ENCODE results near the gene SEMA4D. TPM values are rescaled to one million over a fixed set of nuclear protein-coding genes. Genes with fewer than 3 reads are reported as not detected.

The SEMA4D gene
- total and polyA plus RNA-seq, 7 donors, result 1.4 to 35.1 (median 4.6) TPM

- WGBS, 2 donors, result 92 to 94% methylated on average over 4 of the region's 4 CpGs
- TF ChIP-seq POLR2AphosphoS5 (IDR thresholded peaks at IDR 0.05) (no peak), EP300 (IDR thresholded peaks at IDR 0.05) (no peak), CTCF (IDR thresholded peaks at IDR 0.05) (no peak)
- Histone ChIP-seq H3K4me1 (no peaks in the 10 kb centered on the region), H3K4me3 (no peak overlapping the region), H3K36me3 (no peaks in the 10 kb centered on the region), H3K27me3 (no peaks in the 10 kb centered on the region), H3K27ac (no peak overlapping the region), H3K9me3 (no peaks in the 10 kb centered on the region)
- intact Hi-C loops (cut with DNase I), result no loop called here
- peak; percentile 57 for DNase-seq
Measured at GRCh38 chr9:89413963-89414638, 83.8 kb downstream of the SEMA4D start.

DNA sequence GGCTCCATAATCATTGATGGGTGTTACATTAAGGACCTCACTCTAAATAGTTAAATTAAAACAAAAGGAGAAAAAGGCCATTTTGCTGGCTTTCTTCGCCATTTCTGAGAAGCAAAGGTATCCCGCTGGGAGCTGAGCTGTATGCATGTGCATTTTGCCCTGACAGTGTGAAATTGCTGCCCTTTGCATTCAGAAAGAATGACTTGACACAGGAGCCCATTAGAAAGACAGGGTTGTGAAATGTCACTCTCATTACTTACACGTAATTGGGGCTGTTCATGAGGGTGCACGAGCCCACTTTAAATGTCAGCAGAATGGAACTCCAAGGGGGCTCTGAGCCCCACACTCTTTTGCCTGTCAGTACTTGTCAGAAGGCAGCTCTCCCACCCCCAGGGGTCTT is 85.0 kb downstream of the SEMA4D start:
- Histone ChIP-seq H3K27me3 (no peaks in the 10 kb centered on the region), H3K4me1 (no peaks in the 10 kb centered on the region), H3K36me3 (no peaks in the 10 kb centered on the region), H3K27ac (no peak overlapping the region), H3K9me3 (no peaks in the 10 kb centered on the region), H3K4me3 (no peak overlapping the region)
- no peak for TF ChIP-seq EP300 (IDR thresholded peaks at IDR 0.05)
- no peak for TF ChIP-seq POLR2A (IDR thresholded peaks at IDR 0.05)
- TF ChIP-seq POLR2AphosphoS5 (IDR thresholded peaks at IDR 0.05), result no peak
- TF ChIP-seq CTCF (IDR thresholded peaks at IDR 0.05), result no peak
- intact Hi-C loops (cut with DNase I), result no loop called here
- no peak for DNase-seq
- 88 to 91% methylated on average over 4 of the region's 4 CpGs for WGBS, 2 donors

- Histone ChIP-seq H3K27me3 (no peaks in the 10 kb centered on the region), H3K4me1 (no peaks in the 10 kb centered on the region), H3K9me3 (no peaks in the 10 kb centered on the region), H3K4me3 (no peak overlapping the region), H3K36me3 (no peaks in the 10 kb centered on the region), H3K27ac (no peak overlapping the region)
- TF ChIP-seq CTCF (IDR thresholded peaks at IDR 0.05) (no peak), POLR2A (IDR thresholded peaks at IDR 0.05) (no peak), EP300 (IDR thresholded peaks at IDR 0.05) (no peak), POLR2AphosphoS5 (IDR thresholded peaks at IDR 0.05) (no peak)
- 91 to 93% methylated on average over 5 of the region's 5 CpGs for WGBS, 2 donors
- intact Hi-C loops (cut with DNase I), result no loop called here
- DNase-seq, result no peak
Measured at GRCh38 chr9:89412541-89412940, 85.4 kb downstream of the SEMA4D start.

- no peaks in the 10 kb centered on the region for H3K4me1 ChIP-seq
- intact Hi-C loops (cut with DNase I), result no loop called here
Measured at GRCh38 chr9:89411759-89412158, 86.2 kb downstream of the SEMA4D start.

More at GRCh38 chr9:89411759-89412158, 86.2 kb downstream of the SEMA4D start:
- DNase-seq, result no peak
- Histone ChIP-seq H3K9me3 (peaks cover 0 to 5% (median 0%) of the 10 kb centered on the region in 4 donors), H3K4me3 (no peak overlapping the region), H3K27ac (no peak overlapping the region), H3K36me3 (no peaks in the 10 kb centered on the region), H3K27me3 (no peaks in the 10 kb centered on the region)
- no peak for TF ChIP-seq POLR2A (IDR thresholded peaks at IDR 0.05)
- no peak for TF ChIP-seq CTCF (IDR thresholded peaks at IDR 0.05)
- TF ChIP-seq EP300 (IDR thresholded peaks at IDR 0.05), result no peak
- no peak for TF ChIP-seq POLR2AphosphoS5 (IDR thresholded peaks at IDR 0.05)
- WGBS, 2 donors, result 93 to 95% methylated on average over 6 of the region's 6 CpGs
